Measurements from ENCODE around the gene OVAAL.

Gene OVAAL

GRCh38 chr1:180611016-180611930 is 52.5 kb downstream of the OVAAL start:
- H2AFZ ChIP-seq, result peak overlapping the region; percentile 50
- H3K4me1 ChIP-seq, result peaks cover 2% of the 10 kb centered on the region
- H3K4me3 ChIP-seq (ENCODE audit: low read depth, low read length), result no peak overlapping the region
- H3K9me3 ChIP-seq (ENCODE audit: control insufficient read depth, low read length), result no peaks in the 10 kb centered on the region
- TF ChIP-seq CTCF (IDR thresholded peaks at IDR 0.05), result no peak
- H3K27ac ChIP-seq, result no peak overlapping the region
- H3K4me2 ChIP-seq (ENCODE audit: low read length), result no peak overlapping the region
- no peaks in the 10 kb centered on the region for H3K36me3 ChIP-seq (ENCODE audit: control insufficient read depth, insufficient read depth, low read length)
- no peaks in the 10 kb centered on the region for H3K79me2 ChIP-seq
- H3K27me3 ChIP-seq (ENCODE audit: control insufficient read depth, insufficient read depth, low read length), result no peaks in the 10 kb centered on the region
- H3K9ac ChIP-seq, result no peak overlapping the region

GRCh38 chr1:180612632-180613031 is 53.9 kb downstream of the OVAAL start:
- Histone ChIP-seq H3K4me1 (peaks cover 2% of the 10 kb centered on the region), H3K9ac (no peak overlapping the region), H3K9me3 (ENCODE audit: control insufficient read depth, low read length) (no peaks in the 10 kb centered on the region), H3K27ac (no peak overlapping the region), H3K4me3 (ENCODE audit: low read depth, low read length) (no peak overlapping the region), H2AFZ (no peak overlapping the region), H3K79me2 (no peaks in the 10 kb centered on the region), H3K36me3 (ENCODE audit: control insufficient read depth, insufficient read depth, low read length) (no peaks in the 10 kb centered on the region), H3K4me2 (ENCODE audit: low read length) (no peak overlapping the region), H3K27me3 (ENCODE audit: control insufficient read depth, insufficient read depth, low read length) (no peaks in the 10 kb centered on the region)
- TF ChIP-seq CTCF (IDR thresholded peaks at IDR 0.05), result no peak

GRCh38 chr1:180614730-180615129 is 56.0 kb downstream of the OVAAL start:
- Histone ChIP-seq H3K27ac (no peak overlapping the region), H3K79me2 (no peaks in the 10 kb centered on the region), H3K27me3 (ENCODE audit: control insufficient read depth, insufficient read depth, low read length) (no peaks in the 10 kb centered on the region), H3K4me1 (peaks cover 2% of the 10 kb centered on the region), H3K9me3 (ENCODE audit: control insufficient read depth, low read length) (no peaks in the 10 kb centered on the region), H3K4me3 (ENCODE audit: low read depth, low read length) (no peak overlapping the region), H3K36me3 (ENCODE audit: control insufficient read depth, insufficient read depth, low read length) (no peaks in the 10 kb centered on the region), H3K9ac (no peak overlapping the region), H3K4me2 (ENCODE audit: low read length) (no peak overlapping the region), H2AFZ (peak overlapping the region; percentile 33)
- TF ChIP-seq CTCF (IDR thresholded peaks at IDR 0.05), result no peak

GRCh38 chr1:180615493-180616290 is 56.9 kb downstream of the OVAAL start:
- H3K79me2 ChIP-seq, result no peaks in the 10 kb centered on the region
- no peak overlapping the region for H3K4me2 ChIP-seq (ENCODE audit: low read length)
- no peaks in the 10 kb centered on the region for H3K4me1 ChIP-seq
- no peak overlapping the region for H3K4me3 ChIP-seq (ENCODE audit: low read depth, low read length)
- no peak overlapping the region for H2AFZ ChIP-seq
- no peaks in the 10 kb centered on the region for H3K36me3 ChIP-seq (ENCODE audit: control insufficient read depth, insufficient read depth, low read length)
- no peaks in the 10 kb centered on the region for H3K9me3 ChIP-seq (ENCODE audit: control insufficient read depth, low read length)
- no peak overlapping the region for H3K27ac ChIP-seq
- no peak overlapping the region for H3K9ac ChIP-seq
- no peaks in the 10 kb centered on the region for H3K27me3 ChIP-seq (ENCODE audit: control insufficient read depth, insufficient read depth, low read length)
- TF ChIP-seq CTCF (IDR thresholded peaks at IDR 0.05), result no peak
